Measurements from ENCODE around the gene RGPD5. TPM values are rescaled to one million over a fixed set of nuclear protein-coding genes. Genes with fewer than 3 reads are reported as not detected.
A peak's percentile ranks its signal among the peaks of the same experiment; 100 is the strongest.
"Not testable (repeated sequence)": the region's sequence is repeated elsewhere in the genome, so short reads cannot be mapped to it uniquely, and the experiment has no call there.

RGPD5 gene
- total RNA-seq, 1 donor from 2014 or later: 84.4 TPM

GRCh38 chr2:109791530-109792279 is 2.4 kb upstream of the RGPD5 start:
- intact Hi-C loops (cut with DNase I); H3K9me3 ChIP-seq; H3K27ac ChIP-seq; H3K4me1 ChIP-seq; H3K27me3 ChIP-seq (ENCODE audit: low read depth); DNase-seq; H3K4me3 ChIP-seq; ATAC-seq; H3K36me3 ChIP-seq: not testable (repeated sequence)

GRCh38 chr2:109792659-109793058 is 1.4 kb upstream of the RGPD5 start:
- H3K36me3 ChIP-seq; H3K4me3 ChIP-seq; H3K27ac ChIP-seq; H3K4me1 ChIP-seq; H3K27me3 ChIP-seq (ENCODE audit: low read depth); DNase-seq; intact Hi-C loops (cut with DNase I); H3K9me3 ChIP-seq: not testable (repeated sequence)
- peak; percentile 40 to 65 for ATAC-seq

GRCh38 chr2:109871129-109871751 is 77.1 kb downstream of the RGPD5 start:
- H3K27me3 ChIP-seq (ENCODE audit: low read depth); H3K36me3 ChIP-seq; H3K9me3 ChIP-seq; H3K4me3 ChIP-seq; DNase-seq; H3K27ac ChIP-seq; H3K4me1 ChIP-seq; intact Hi-C loops (cut with DNase I): not testable (repeated sequence)
- peak; percentile 88 to 90 for ATAC-seq

- not testable (repeated sequence) for H3K4me3 ChIP-seq, ATAC-seq
Measured at GRCh38 chr2:109876625-109877024, 82.5 kb downstream of the RGPD5 start.

GRCh38 chr2:109882112-109882511 is 88.0 kb downstream of the RGPD5 start:
- DNase-seq; H3K36me3 ChIP-seq; H3K4me3 ChIP-seq; intact Hi-C loops (cut with DNase I); H3K9me3 ChIP-seq; ATAC-seq; H3K27me3 ChIP-seq (ENCODE audit: low read depth); H3K27ac ChIP-seq; H3K4me1 ChIP-seq: not testable (repeated sequence)

More at GRCh38 chr2:109876625-109877024, 82.5 kb downstream of the RGPD5 start:
- DNase-seq; H3K9me3 ChIP-seq; intact Hi-C loops (cut with DNase I); H3K4me1 ChIP-seq; H3K27ac ChIP-seq; H3K27me3 ChIP-seq (ENCODE audit: low read depth); H3K36me3 ChIP-seq: not testable (repeated sequence)

DNA sequence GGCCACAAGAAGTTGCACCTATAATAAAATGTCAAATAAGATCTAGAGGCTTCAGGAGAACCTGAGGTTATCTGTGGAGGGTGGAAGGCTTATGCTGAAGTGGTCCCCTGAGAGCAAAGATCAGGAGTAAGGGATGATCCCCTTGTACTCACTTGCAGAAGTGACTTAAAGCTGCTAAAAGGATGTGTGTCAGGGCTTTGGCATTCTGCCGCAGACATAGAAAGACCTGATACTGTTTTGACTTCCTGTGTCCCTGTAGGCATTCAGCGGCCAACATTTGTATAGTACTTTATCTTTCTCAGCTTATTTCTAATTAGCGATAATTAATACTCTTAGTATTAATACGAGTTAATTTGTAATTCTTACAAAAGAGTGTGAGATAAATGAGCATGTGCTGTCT is 94.3 kb downstream of the RGPD5 start:
- H3K27ac ChIP-seq; H3K4me1 ChIP-seq; H3K4me3 ChIP-seq; H3K27me3 ChIP-seq (ENCODE audit: low read depth); ATAC-seq; H3K36me3 ChIP-seq; DNase-seq; H3K9me3 ChIP-seq; intact Hi-C loops (cut with DNase I): not testable (repeated sequence)

GRCh38 chr2:109889909-109890308 is 95.8 kb downstream of the RGPD5 start:
- H3K27ac ChIP-seq; H3K4me3 ChIP-seq; H3K4me1 ChIP-seq; H3K36me3 ChIP-seq; DNase-seq; intact Hi-C loops (cut with DNase I); H3K9me3 ChIP-seq; H3K27me3 ChIP-seq (ENCODE audit: low read depth): not testable (repeated sequence)
- peak in 1 of 2 donors; percentile 59 for ATAC-seq

DNA sequence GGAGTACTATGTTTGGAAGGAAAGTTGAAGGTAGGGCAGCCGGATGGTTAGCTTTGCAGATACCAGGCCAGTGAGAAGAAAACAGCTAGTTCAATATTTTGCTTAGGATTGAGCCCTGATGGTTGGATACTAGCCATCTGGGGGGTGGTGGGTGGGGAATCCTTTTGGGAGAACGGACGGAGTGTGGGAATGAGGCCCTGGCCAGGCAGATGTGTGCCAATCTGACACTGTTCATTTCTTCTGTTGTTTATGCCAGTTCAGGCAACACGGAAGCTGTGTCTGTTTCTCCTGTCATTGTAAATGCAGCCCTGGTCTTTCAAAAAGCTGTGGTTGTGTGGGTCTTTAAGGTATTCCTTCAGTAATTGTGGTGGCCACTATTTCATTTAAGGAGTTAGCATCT is 96.9 kb downstream of the RGPD5 start:
- ATAC-seq; DNase-seq; H3K27ac ChIP-seq; H3K4me1 ChIP-seq; H3K36me3 ChIP-seq; H3K4me3 ChIP-seq; H3K9me3 ChIP-seq; H3K27me3 ChIP-seq (ENCODE audit: low read depth); intact Hi-C loops (cut with DNase I): not testable (repeated sequence)

DNA sequence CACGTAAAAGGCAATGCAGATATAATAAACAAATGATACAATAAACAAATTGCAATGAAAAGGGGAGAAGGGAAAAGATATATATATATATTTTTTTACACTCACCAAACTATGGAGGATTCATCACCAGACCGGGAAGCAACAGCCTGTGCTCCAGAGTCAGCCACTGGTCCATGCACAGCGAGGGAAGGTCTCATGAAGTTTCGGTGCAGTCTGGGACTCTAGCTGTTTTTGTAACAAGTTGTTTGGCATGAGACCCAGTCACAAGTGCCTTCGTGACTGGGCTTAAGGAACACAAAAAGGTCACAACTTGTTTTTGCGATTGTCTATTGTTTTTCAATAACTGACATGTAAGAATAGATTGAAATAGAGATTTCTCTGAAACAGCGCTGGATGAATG is 99.6 kb downstream of the RGPD5 start:
- ATAC-seq: peak; percentile 53 to 67
- H3K27me3 ChIP-seq (ENCODE audit: low read depth); H3K27ac ChIP-seq; H3K36me3 ChIP-seq; intact Hi-C loops (cut with DNase I); DNase-seq; H3K4me1 ChIP-seq; H3K9me3 ChIP-seq; H3K4me3 ChIP-seq: not testable (repeated sequence)

DNA sequence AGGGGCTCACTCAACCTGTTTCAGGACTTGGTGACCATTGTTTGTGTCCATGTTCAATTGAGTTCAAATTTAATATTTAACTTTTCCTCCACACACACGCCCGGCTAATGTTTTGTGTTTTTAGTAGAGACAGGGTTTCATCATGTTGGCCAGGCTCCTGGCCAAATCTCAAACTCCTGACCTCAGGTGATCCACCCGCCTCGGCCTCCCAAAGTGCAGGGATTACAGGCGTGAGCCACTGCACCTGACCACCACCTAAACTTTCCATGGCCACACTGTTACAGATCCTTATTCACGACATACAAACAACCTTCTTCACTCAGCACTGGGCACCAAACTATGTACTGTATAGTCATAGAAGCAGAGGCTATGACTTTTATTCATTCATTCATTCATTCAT is 100.0 kb downstream of the RGPD5 start:
- peak; percentile 57 to 71 for ATAC-seq
- H3K9me3 ChIP-seq; H3K27ac ChIP-seq; H3K27me3 ChIP-seq (ENCODE audit: low read depth); DNase-seq; H3K4me3 ChIP-seq; intact Hi-C loops (cut with DNase I); H3K4me1 ChIP-seq; H3K36me3 ChIP-seq: not testable (repeated sequence)

- H3K4me1 ChIP-seq; H3K4me3 ChIP-seq; H3K27ac ChIP-seq; H3K36me3 ChIP-seq; H3K27me3 ChIP-seq (ENCODE audit: low read depth); ATAC-seq; DNase-seq; H3K9me3 ChIP-seq; intact Hi-C loops (cut with DNase I): not testable (repeated sequence)
Measured at GRCh38 chr2:109895090-109895869, 101.2 kb downstream of the RGPD5 start.

- H3K27ac ChIP-seq; intact Hi-C loops (cut with DNase I); H3K36me3 ChIP-seq; H3K4me1 ChIP-seq; DNase-seq; H3K9me3 ChIP-seq; H3K27me3 ChIP-seq (ENCODE audit: low read depth); H3K4me3 ChIP-seq: not testable (repeated sequence)
- ATAC-seq: peak; percentile 39 to 64
Measured at GRCh38 chr2:109896212-109896611, 102.1 kb downstream of the RGPD5 start.

DNA sequence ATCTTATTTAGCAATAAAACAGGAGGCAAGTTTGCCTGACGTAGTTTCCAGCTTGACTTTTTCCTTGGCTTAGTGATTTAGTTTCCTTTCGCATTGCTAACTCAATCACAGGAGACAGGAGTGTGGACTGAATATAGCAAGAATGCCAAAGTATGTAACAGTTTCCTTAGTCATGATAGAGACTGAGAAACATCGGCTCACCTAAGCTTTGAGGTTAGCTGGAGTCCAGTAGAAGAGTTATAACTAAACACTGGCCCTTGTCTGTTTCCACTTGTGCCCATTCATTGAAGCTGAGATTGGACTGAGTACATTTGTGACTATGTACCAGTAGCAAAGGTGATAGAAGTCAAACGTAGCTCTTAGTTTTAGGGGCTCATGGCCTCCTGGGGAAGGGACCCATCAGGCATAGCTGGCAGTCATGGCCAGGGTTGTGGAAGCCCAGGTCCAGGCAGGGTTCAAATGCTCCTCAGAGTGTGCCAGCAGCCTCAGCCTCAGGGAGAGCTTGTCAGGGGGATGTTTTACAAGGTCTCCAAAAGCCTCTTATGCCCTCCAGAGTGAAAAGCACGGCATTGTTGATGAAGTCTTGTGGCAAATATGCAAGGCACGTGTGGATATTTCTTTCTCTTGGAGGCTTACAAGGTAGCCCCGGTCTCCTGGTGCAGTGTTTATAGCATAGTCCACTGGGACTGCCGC is 103.8 kb downstream of the RGPD5 start:
- ATAC-seq: peak in 1 of 2 donors; percentile 31
- H3K27me3 ChIP-seq (ENCODE audit: low read depth); H3K36me3 ChIP-seq; DNase-seq; H3K9me3 ChIP-seq; H3K27ac ChIP-seq; intact Hi-C loops (cut with DNase I); H3K4me1 ChIP-seq; H3K4me3 ChIP-seq: not testable (repeated sequence)

Measured in lower lobe of right lung (tissue), 2 donors.